ENCODE results near the gene MACF1.
A peak's percentile ranks its signal among the peaks of the same experiment; 100 is the strongest.
"Not testable (repeated sequence)": the region's sequence is repeated elsewhere in the genome, so short reads cannot be mapped to it uniquely, and the experiment has no call there.

MACF1 gene

GRCh38 chr1:39524171-39524570 lies 319.7 kb downstream of the MACF1 start:
- DNase-seq, result no peak

- DNase-seq, result no peak
Measured at GRCh38 chr1:39524591-39525365, 320.3 kb downstream of the MACF1 start.

- DNase-seq, result peak; percentile 65
Measured at GRCh38 chr1:39525366-39526165, 321.1 kb downstream of the MACF1 start.

- no peak for DNase-seq
Measured at GRCh38 chr1:39526466-39527189, 322.1 kb downstream of the MACF1 start.

DNA sequence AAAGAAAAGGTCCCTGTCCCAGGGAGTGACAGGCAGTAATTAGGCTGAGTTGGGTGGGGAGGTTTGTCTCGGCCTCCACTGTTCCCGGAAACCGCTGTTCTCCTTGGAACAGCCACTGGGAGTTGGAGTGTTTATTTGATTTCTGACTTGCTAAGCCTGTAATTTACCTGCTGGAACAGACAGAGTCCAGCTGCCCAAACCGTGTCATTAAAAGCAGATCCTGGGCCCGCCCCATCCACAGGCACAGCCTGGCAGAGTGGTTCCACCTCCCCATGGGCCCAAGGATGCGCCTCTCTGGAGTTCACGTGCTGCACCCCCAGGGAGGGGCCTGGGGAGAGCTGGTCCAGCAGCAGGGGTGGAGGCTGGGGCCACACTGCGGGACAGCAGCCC lies 322.7 kb downstream of the MACF1 start:
- DNase-seq, result not testable (repeated sequence)

DNA sequence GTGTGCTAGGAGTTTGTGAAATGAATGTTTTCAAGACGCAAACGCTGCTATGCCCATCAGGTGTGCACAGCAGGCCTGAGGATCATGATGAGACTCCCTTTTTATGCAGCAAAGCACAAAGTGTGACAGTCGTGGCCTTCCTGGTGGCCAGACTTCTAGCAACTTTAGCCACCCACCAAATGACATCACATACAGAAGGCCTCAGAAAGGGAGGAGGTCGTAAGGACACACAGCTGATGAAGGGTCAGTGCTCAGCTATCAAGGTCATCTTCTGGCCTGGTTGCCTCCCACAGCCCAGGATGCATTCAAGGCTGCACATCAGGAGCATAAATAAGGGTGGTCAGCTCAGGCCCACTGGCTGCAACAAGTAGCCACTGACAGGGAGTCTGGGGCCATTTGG lies 323.6 kb downstream of the MACF1 start:
- no peak for DNase-seq

GRCh38 chr1:39529901-39530535 lies 325.5 kb downstream of the MACF1 start:
- DNase-seq, result no peak

- no peak for DNase-seq
Measured at GRCh38 chr1:39531526-39531925, 327.0 kb downstream of the MACF1 start.

- DNase-seq, result no peak
Measured at GRCh38 chr1:39533442-39533841, 328.9 kb downstream of the MACF1 start.

All from CD4-positive, alpha-beta T cell treated with Interleukin-4 for 4 hours (primary cell).